Calu3 (cell line): ENCODE measurements around the gene PLEKHM1. TPM values are rescaled to one million over a fixed set of nuclear protein-coding genes. Genes with fewer than 3 reads are reported as not detected.

Experiments used
- BruUV-seq: library from RNA; stranded (reverse); fragments of 400-500 nt; replicated peaks from 2 replicates; lab custom pipeline; 2021; lab: Mats Ljungman, UMichigan
- CTCF ChIA-PET: fragments of 300-600 bp; sonication (Branson Sonifier 250); formaldehyde crosslinking; loops from one replicate; lab custom pipeline; 2022; ENCODE audit warnings: antibody characterized with exemption; lab: Charles Lee
- DNase-seq: peaks from one replicate; pipeline ENCODE4 v3.0.0; 2022
- H3K27ac Mint-ChIP-seq: one replicate; pipeline ENCODE4 v1.8.0; 2022; ENCODE audit warnings: mixed read lengths; ENCODE audit not compliant: unreplicated experiment
- H3K27me3 Mint-ChIP-seq: one replicate; pipeline ENCODE4 v1.8.0; 2022; ENCODE audit warnings: mixed read lengths; ENCODE audit not compliant: unreplicated experiment
- H3K36me3 Mint-ChIP-seq: one replicate; pipeline ENCODE4 v1.8.0; 2022; ENCODE audit warnings: mild to moderate bottlenecking, moderate library complexity, mixed read lengths; ENCODE audit not compliant: insufficient read depth, unreplicated experiment
- H3K4me1 Mint-ChIP-seq: one replicate; pipeline ENCODE4 v1.8.0; 2022; ENCODE audit warnings: mild to moderate bottlenecking, low read depth, mixed read lengths; ENCODE audit not compliant: unreplicated experiment
- H3K4me3 Mint-ChIP-seq: one replicate; pipeline ENCODE4 v1.8.0; 2022; ENCODE audit warnings: mild to moderate bottlenecking, low read depth, moderate library complexity, mixed read lengths; ENCODE audit not compliant: unreplicated experiment
- H3K9me3 Mint-ChIP-seq: one replicate; pipeline ENCODE4 v1.8.0; 2022; ENCODE audit warnings: low read depth, mixed read lengths; ENCODE audit not compliant: unreplicated experiment
- intact Hi-C: fragments of 100-400 bp; cut with micrococcal nuclease; formaldehyde crosslinking; loops from one replicate; pipeline ENCODE4 v1.10.0; 2022; ENCODE audit not compliant: unreplicated experiment
- total RNA-seq: library from RNA; stranded (reverse); gene quantifications from 2 replicates; pipeline ENCODE4 v1.2.3, GENCODE V29; 2022
- TF ChIP-seq, protein P1 (sequence below): fragments of 200-600 bp; IDR thresholded peaks from one replicate; pipeline ENCODE4 v1.8.0; 2022; ENCODE audit warnings: antibody characterized with exemption; ENCODE audit not compliant: unreplicated experiment

The PLEKHM1 gene
- total RNA-seq, 1 experiment from 2014 or later, result 82.4 TPM

GRCh38 chr17:45440161-45440778 lies 50.3 kb downstream of the PLEKHM1 start:
- peak; percentile 82 for DNase-seq
- TF ChIP-seq, protein P1, sequence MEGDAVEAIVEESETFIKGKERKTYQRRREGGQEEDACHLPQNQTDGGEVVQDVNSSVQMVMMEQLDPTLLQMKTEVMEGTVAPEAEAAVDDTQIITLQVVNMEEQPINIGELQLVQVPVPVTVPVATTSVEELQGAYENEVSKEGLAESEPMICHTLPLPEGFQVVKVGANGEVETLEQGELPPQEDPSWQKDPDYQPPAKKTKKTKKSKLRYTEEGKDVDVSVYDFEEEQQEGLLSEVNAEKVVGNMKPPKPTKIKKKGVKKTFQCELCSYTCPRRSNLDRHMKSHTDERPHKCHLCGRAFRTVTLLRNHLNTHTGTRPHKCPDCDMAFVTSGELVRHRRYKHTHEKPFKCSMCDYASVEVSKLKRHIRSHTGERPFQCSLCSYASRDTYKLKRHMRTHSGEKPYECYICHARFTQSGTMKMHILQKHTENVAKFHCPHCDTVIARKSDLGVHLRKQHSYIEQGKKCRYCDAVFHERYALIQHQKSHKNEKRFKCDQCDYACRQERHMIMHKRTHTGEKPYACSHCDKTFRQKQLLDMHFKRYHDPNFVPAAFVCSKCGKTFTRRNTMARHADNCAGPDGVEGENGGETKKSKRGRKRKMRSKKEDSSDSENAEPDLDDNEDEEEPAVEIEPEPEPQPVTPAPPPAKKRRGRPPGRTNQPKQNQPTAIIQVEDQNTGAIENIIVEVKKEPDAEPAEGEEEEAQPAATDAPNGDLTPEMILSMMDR, result no peak
- no peaks in the 10 kb centered on the region for H3K9me3 Mint-ChIP-seq
- BruUV-seq, result no TSS peak
- H3K4me1 Mint-ChIP-seq, result peaks cover 46% of the 10 kb centered on the region
- CTCF ChIA-PET, result interaction anchor here (0.6 to 1.9 kb wide), 2 partner anchors 9 to 15 kb away, joined by 3 to 10 read pairs; no protein-coding TSS in a partner anchor
- H3K27ac Mint-ChIP-seq, result peak overlapping the region; percentile 66
- H3K27me3 Mint-ChIP-seq, result no peaks in the 10 kb centered on the region
- H3K4me3 Mint-ChIP-seq, result peak overlapping the region; percentile 34
- peaks cover 78% of the 10 kb centered on the region for H3K36me3 Mint-ChIP-seq
- intact Hi-C loops, result no loop called here

DNA sequence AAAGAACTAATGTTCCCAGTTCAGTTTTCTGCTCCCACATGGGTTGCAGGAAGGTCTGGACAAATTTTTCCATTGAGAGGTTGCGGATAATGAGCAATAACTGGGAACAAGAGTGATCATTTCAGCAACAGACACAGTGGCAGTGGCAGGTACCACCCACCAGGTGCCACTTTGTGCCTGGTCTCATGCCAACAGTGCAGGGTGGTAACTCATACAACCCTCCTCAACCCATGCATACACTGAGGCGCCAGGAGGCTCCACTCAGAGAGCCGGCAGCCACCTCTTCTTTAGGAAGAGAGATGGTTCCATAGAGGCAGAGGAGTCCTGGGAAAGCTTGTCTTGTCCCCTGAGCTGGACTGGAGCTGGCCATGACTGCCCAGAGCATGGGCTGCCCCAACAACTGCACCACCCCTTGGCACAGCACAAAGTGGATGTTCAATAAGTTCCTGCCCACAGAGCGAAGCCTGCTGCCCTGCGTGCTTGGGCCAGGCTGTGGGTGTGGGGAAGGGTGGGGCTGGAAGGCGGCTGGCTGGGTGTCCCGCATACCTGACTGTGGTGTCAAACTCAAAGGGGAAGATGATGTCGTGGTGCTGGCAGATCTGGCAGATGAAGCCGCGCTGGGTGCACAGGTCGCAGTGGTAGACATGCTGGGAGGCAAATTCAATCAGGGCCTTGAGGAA lies 51.5 kb downstream of the PLEKHM1 start:
- H3K36me3 Mint-ChIP-seq, result peaks cover 79% of the 10 kb centered on the region
- peak; percentile 71 for DNase-seq
- CTCF ChIA-PET, result interaction anchor here (0.7 kb wide), 1 partner anchor 1961 kb away, joined by 3 read pairs; no protein-coding TSS in a partner anchor
- H3K9me3 Mint-ChIP-seq, result no peaks in the 10 kb centered on the region
- TF ChIP-seq, protein P1, result peak; percentile 24
- H3K4me1 Mint-ChIP-seq, result peaks cover 38% of the 10 kb centered on the region
- H3K27me3 Mint-ChIP-seq, result no peaks in the 10 kb centered on the region
- BruUV-seq, result no TSS peak
- H3K4me3 Mint-ChIP-seq, result no peak overlapping the region
- intact Hi-C loops, result no loop called here
- peak overlapping the region; percentile 66 for H3K27ac Mint-ChIP-seq

DNA sequence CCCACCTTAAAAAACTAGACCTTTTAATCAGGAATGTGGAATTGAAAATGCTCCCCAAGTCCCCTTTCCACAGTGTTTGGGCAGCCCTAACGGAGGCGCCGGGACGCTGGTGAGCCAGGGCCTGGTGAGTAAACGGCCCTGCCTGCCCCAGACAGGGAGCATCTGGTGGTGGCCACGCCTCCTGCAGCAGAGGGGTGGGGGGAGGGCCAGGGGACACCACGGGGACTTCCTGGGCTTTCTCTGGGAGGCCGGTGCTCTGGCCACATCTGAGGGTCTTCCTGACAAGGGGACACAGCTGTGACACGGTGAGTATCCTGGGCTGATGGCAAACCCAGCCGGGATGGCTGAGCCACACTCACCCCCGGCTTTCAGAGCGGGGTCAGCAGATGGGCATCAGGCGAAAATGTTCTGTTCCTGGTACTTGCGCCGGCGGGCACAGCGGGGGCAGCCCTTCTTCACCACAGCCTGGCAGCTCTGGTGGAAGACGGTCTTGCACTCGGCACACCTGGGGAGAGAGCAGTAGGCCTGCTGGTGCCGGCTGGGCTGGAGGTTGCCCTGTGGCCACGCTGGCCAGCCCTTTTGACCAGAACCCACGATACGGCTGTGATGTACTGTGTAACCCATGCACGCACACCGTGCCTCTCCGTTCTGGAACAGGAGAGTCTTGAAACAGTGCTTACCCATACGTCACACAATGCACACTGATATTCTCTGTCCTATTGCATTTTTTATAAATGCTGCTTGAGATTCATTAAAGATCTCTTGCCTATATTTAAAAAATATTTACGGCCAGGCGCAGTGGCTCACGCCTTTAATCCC lies 52.8 kb downstream of the PLEKHM1 start:
- intact Hi-C loops, result no loop called here
- TF ChIP-seq, protein P1, result no peak
- H3K27me3 Mint-ChIP-seq, result no peaks in the 10 kb centered on the region
- peaks cover 38% of the 10 kb centered on the region for H3K4me1 Mint-ChIP-seq
- H3K4me3 Mint-ChIP-seq, result no peak overlapping the region
- no TSS peak for BruUV-seq
- DNase-seq, result no peak
- H3K36me3 Mint-ChIP-seq, result peaks cover 88% of the 10 kb centered on the region
- no peak overlapping the region for H3K27ac Mint-ChIP-seq
- CTCF ChIA-PET, result no interaction called here
- H3K9me3 Mint-ChIP-seq, result no peaks in the 10 kb centered on the region

GRCh38 chr17:45436625-45437464 lies 53.7 kb downstream of the PLEKHM1 start:
- no TSS peak for BruUV-seq
- DNase-seq, result no peak
- TF ChIP-seq, protein P1, result no peak
- Mint-ChIP-seq H3K4me3 (no peak overlapping the region), H3K4me1 (peaks cover 32% of the 10 kb centered on the region), H3K27me3 (no peaks in the 10 kb centered on the region), H3K9me3 (no peaks in the 10 kb centered on the region), H3K36me3 (peaks cover 90% of the 10 kb centered on the region), H3K27ac (no peak overlapping the region)
- intact Hi-C loops, result no loop called here
- CTCF ChIA-PET, result no interaction called here
